Erythroblast (primary cell): Measurements from ENCODE around the gene BNIP5.

ENCODE experiments used
- GATA1 ChIP-seq: IDR thresholded peaks from 2 replicates; pipeline ENCODE4 v1.6.1; 2011; ENCODE audit warnings: low read depth, mild to moderate bottlenecking, control low read depth, low read length, moderate library complexity
- POLR2A ChIP-seq: IDR thresholded peaks from 2 replicates; pipeline ENCODE4 v1.6.1; 2011; ENCODE audit warnings: mild to moderate bottlenecking, low read length

DNA sequence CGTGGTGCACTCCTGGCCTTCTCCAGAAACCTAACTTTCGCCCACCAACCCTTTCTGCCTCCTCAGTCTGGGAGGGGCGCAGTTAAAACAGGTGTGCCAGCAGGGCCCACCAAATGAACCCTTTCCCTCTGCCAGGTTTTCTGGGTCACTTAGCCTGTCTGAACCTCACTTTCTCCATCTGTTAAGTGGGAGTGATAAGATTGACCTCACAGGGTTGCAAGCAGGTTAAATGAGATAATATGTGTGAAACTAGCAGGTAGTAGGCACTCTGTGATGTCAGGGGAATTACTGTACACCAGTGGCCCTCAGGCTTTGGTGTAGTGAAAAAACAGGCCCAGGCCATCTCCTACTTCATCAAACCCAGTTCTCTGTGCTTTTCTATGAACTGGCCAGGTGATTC is 14.1 kb downstream of the BNIP5 start:
- TF ChIP-seq POLR2A: no peak
- no peak for TF ChIP-seq GATA1
